Measurements from ENCODE around the gene HBS1L. TPM values are rescaled to one million over a fixed set of nuclear protein-coding genes. Genes with fewer than 3 reads are reported as not detected.

Gene HBS1L
- total RNA-seq, 1 donor from 2014 or later = 89.8 TPM

DNA sequence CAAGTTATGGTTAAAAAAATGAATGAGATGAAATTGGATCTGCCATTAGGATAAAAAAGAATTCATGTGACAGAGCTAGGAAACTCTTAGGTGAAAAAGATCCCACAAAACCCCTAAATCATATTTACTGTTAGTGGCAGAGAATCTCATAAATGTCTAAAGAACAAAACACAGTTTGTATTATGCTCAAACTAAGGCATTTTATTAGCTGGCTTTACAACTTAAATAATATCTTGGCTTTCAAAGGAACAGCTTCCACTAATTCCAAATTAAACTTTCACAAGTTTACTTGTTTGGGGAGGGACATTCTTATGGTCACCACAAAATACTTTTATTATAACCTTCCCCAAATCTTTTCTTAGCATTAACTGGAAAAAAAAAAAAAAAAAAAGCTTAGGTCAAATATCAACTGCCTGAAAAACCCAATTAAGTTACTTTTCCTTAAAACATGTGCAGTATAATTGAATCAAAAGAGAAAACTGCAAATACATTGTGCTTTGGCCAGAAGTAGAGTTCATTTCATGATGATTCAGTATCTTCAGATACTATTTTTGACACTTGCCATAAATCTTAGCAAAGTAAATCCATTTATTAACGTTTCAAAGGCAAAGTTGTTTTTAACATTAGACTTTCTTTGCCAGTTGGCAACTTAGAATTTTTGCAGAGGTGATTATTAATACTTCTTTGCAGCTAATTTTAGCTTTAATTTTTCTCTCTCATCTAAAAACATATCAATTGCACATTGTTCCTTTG is 90.0 kb downstream of the HBS1L start:
- DNase-seq (no peak), ATAC-seq (no peak)
- intact Hi-C loops (cut with micrococcal nuclease) = no loop called here

DNA sequence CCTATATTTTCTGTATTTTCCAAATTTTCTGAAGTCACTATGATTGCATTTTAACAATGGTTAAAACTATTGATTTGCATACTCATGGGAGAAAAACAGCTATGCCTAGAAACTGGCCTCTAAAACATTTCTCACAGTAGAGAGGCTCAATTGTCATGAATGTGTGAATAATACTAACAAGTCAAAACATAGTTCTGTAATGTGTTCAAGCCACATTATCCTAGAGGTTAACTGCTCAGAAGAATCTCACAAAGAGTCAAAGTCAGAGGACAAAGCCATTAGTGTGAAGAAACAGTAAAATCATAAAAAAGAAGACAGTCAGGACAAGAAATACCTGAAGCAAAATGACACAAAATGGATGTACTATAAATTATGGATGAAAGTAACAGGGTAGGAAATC is 92.2 kb downstream of the HBS1L start:
- intact Hi-C loops (cut with micrococcal nuclease) = no loop called here
- ATAC-seq (no peak), DNase-seq (no peak)

DNA sequence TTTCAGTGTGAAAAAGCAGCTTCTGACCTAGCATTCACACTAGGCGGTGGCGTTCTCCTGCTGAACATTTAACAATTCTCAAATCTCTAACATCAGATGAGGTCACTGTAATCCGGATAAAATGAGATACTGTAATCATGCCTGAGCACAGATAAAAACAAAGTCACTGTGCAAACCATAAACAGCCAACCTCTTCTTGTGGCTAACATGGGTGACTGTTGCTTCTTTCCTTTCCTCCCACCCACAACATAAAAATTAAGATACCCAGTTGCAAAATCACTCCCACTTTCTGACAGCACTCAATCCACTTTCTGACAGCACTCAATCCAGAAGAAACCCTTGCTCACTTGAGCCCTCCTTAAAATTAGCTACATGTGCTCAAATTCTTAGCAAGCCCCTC is 93.3 kb downstream of the HBS1L start:
- no peak for ATAC-seq
- intact Hi-C loops (cut with micrococcal nuclease) = no loop called here

DNA sequence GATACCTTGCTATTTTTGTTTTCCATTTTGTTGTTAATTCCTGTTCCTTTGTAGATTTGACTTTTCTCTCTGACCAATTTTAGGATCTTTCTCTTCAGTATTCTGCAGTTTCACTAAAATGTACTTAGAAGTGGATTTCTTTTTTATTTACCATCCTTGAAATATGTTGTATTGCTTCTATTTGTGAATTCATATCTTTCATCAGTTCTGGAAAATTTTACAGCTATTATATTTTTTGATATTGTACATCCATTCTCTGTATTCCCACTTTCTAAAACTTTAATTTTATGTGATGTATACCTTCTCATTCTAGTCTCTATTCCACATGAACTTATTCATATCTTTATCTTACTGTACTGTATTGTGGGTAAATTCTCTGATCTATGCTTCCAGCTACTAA is 95.0 kb downstream of the HBS1L start:
- intact Hi-C loops (cut with micrococcal nuclease) = no loop called here
- ATAC-seq = no peak
- no peak for DNase-seq

More for the DNA sequence above, 93.3 kb downstream of the HBS1L start:
- DNase-seq = no peak

DNA sequence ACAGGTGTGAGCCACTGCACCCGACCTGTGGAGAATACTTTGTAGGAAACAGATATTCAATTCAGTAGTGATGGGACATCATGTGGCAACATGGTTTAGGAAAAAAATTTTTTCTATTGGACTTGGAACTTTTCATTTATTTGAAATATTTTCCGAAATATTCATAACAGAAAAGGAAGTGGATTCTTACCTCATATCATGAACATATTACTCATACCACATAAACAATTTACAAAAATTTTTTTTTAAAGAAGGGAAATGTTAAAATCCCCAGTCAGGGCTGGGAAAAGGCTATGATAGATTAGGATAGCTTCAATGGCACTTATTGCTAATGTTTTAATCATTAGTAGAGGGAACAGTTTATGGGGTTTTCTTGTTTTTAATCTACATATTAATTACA is 97.9 kb downstream of the HBS1L start:
- intact Hi-C loops (cut with micrococcal nuclease) = no loop called here
- ATAC-seq (no peak), DNase-seq (no peak)

DNA sequence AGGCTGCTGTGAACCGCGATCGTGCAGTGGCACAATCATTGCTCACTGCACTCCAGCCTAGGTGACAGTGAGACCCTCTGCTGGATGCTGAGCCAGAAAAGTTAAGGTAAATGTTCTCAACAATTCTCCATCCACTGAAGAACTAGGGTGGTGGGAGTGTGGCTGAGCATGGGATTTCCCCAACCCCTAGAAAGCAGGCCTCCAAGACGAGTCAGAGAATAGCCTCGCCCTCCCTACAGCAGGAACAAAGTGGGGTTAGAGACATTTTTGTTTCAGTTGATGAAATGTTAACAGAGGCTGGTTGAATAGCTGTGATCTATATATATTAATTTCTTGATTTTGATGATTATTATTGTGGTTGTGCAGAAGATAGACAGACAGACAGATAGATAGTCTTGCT is 98.6 kb downstream of the HBS1L start:
- intact Hi-C loops (cut with micrococcal nuclease) = no loop called here
- DNase-seq (no peak), ATAC-seq (no peak)

DNA sequence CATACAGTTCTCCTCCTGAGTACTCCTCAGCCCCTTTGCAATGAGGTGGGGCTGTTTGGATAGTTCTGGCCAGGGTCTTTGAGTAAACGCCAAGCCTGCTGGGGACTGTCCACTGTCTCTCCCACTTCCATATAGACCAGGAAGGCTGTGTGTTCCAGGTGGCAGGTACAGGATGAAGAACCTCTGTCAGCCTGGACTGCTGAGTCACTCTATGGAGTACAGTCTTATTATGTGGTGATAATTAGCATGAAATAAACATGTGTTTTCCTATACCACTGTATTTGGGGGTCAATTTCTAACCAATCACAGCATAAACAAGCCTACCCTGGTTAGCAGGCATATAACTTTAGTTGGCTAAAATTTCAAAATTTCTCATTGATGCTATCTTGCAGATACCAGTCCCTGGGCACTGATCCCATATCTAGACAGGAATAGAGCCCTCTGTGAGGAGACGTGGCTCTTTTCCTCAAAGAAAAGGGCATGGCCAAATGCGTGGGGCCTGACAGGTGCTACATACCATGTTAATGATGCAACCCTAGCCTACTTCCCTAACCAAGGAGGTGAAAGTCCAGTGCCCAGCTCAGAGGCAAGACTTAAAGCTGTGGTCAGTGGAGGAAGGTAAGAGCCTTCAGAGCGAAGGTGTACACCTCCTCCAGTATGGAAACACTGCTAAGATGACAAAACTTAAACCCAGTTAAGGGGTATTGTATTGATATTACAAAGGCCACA is 100.2 kb downstream of the HBS1L start:
- intact Hi-C loops (cut with micrococcal nuclease) = no loop called here
- ATAC-seq (no peak), DNase-seq (no peak)

DNA sequence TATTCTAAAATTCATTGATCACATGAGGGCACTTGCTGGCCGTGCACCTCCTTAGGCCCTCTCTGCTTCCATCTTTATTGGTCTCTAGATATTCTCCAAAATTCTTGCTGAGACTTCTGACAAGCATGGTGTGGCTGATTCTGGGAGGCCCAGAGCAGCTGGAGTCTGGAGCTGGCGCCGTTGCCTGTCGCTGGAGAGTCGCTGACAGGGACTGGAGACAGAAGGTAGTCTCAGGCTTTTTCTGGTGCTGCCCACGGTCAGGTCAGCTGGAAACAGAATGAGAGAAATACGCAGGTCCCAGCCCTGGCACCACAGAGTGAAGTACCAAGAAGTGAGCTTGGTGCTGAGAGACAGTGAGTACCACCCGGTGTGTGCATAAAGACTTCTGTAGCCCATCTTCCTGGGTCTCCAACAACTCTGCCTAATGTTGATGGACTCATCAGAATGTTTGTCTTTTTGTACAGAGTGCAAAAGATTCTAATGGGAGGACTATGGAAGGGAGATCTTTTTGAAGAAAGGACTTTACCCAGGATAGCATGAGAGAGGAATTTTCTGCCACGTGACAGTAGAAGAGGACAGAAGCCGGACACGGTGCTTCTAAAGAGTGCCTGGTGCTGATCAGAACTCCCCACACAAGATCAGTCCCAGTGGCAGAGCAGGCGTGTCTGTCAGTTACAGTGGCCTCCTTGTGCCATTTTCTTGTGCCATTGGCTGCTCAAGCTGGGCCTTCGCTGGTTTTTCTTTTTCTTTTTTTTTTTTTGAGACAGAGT is 102.9 kb downstream of the HBS1L start:
- no peak for ATAC-seq
- DNase-seq = no peak
- intact Hi-C loops (cut with micrococcal nuclease) = no loop called here

DNA sequence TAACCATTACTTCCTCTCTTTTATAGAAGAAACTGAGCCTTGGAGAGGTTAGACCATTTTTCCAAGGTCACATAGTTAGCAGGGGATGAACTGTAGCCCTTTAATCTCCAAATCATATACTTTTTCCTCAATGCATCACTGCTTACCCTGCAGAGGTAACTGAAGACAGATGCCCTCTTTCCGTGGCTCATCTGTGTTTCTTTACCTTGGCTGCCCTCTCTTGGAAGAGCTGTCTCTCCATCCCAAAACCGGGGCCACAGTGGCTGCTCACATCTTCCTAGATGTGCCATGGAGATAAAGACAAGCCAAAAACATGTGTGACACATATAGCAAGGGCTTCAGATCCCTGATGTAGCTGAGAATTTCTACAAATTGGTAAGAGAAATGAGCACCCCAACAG is 104.1 kb downstream of the HBS1L start:
- no peak for ATAC-seq

DNA sequence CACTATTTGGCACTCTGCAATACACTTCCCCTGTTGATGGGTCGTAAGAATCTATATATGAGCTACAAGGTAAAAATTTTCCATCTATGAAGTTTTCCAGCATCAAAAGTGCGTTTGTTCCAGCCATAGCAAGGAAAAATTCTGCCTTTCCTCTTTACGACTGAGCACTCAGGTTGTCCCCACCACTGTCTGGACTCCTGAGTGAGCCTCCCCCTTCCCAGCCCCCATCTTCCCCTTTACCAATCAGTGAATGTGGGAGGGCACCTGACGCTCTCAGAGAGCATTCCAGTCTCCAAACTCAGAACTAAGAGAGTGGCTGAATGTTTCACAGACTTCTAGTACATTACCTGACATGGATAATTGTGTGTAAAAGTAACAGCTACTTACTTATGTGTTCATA is 104.7 kb downstream of the HBS1L start, which contains the start of gene ALDH8A1:
Gene ALDH8A1, minus strand, starts transcription at position 175 of the 400 bp plus-strand sequence. Its CDS starts 48 bp downstream, at position 127.
- ATAC-seq (no peak), DNase-seq (no peak)
- intact Hi-C loops (cut with micrococcal nuclease) = no loop called here

More for the DNA sequence above, 104.1 kb downstream of the HBS1L start:
- no peak for DNase-seq
- intact Hi-C loops (cut with micrococcal nuclease) = no loop called here

DNA sequence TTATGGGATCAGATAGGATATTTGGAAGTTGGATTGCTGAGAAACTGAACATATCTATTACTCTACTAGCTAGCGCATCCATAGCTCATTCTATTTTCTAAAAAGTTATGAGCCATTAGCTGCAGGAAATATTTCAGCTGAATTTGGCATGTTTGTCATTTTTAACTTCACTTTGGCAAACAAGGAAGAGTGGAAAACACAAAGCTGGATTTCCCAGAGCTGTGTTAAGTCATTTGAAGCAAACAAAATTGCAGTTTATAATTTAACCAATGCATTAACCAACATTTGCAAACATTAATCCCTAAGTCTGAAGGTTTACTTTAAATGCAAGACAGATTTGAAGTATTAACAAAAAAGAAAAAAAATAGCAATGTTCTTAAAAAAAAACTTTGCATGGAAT is 105.9 kb downstream of the HBS1L start:
- intact Hi-C loops (cut with micrococcal nuclease) = no loop called here
- ATAC-seq = no peak
- no peak for DNase-seq

DNA sequence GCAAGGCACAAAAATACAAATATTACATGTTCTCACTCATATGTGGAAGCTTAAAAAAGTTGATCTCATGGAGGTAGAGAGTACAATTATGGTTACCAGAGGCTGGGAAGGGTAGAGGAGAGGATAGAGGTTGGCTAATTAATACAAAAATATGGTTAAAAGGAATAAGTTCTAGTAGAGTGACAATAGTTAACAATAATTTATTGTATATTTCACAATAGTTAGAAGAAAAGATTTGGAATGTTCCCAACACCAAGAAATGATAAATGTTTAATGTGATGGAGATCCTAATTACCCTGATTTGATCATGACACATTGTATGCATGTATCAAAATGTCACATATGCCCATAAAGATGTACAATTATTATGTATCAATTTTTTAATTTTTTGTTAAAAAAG is 106.5 kb downstream of the HBS1L start:
- intact Hi-C loops (cut with micrococcal nuclease) = no loop called here
- DNase-seq (no peak), ATAC-seq (no peak)

DNA sequence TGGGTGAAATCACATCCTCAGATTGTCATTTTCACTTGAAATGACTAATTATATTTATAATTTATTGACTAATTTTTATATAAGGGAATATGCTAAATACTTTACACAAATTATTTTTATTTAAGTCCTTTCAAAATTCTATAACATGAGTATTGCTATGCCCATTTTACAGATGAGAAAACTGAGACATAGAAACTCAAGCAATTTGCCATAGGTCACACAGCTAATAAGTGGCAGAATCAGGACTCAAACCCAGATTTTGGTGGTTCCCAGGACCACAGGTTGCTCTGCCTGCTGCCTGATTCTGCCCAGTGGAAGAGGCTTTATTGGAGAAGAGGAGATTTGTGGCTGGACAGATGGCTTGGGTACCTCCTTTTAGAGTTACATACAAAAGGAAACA is 109.6 kb downstream of the HBS1L start:
- intact Hi-C loops (cut with micrococcal nuclease) = no loop called here
- DNase-seq (no peak), ATAC-seq (no peak)

DNA sequence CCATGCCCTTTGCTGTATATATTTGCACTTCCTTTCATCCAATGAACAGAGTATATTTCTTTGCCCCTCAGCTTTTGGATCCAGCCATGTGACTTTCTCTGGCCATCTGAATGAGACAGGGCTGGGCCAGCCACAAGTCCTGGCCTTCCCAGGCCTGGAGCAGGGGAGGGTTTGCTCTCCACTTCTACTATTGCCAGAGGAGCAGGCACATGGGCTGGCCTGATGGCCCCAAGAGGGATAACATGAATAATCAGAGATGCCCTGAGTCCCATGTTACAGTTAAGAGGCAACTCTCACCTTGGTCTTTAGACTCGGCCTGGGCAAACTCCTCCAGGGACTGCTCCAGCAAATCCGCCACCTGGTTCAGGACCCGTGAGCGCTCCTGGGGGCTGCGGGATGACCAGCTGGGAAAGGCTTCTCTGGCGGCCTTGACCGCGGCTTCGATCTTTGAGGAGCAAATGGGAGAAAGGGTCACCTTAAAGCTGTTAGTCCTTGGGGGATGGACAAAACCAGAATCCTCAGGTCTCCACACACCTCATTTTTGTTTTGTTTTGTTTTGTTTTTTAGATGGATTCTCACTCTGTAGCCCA is 111.0 kb downstream of the HBS1L start:
- intact Hi-C loops (cut with micrococcal nuclease) = no loop called here
- ATAC-seq = no peak
- no peak for DNase-seq

DNA sequence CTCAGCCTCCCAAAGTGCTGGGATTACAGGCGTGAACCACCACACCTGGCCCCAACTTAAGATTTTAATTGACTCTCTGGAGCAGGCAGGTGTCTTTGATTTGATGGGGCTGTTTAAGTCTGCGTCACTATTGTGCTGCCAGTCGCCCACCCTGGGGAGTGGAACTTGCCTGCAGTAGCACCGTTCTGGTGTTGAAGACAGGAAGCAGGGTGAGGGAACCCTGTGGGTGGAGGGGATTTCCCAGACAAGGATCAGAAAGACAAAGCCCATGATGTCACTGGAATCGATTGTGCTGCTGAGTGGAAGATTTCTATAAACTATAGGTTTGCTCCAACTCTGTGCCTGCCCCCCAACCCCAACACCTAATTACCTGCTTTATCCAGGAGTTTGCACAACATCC is 115.7 kb downstream of the HBS1L start:
- no peak for DNase-seq
- no peak for ATAC-seq
- intact Hi-C loops (cut with micrococcal nuclease) = no loop called here

DNA sequence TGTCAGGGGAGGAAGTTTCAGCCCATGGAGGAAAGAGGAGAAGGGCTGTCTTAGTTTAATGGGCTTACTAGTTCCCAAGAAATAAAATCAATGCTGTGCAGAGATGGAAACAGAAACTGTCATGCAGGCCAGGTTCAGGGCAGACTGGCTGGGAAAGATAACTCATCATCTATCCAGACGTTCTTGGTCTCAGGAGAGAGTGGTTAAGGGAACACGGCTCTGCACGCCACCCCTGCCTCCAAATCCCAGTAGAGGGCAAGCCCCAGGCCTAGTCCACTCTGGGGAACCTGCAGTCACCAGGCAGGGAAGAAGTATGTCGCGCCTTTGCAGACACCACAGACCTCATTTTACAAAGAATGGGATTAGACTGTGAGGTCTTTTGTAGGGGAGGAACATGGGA is 117.2 kb downstream of the HBS1L start:
- intact Hi-C loops (cut with micrococcal nuclease) = no loop called here
- no peak for ATAC-seq
- DNase-seq = no peak

DNA sequence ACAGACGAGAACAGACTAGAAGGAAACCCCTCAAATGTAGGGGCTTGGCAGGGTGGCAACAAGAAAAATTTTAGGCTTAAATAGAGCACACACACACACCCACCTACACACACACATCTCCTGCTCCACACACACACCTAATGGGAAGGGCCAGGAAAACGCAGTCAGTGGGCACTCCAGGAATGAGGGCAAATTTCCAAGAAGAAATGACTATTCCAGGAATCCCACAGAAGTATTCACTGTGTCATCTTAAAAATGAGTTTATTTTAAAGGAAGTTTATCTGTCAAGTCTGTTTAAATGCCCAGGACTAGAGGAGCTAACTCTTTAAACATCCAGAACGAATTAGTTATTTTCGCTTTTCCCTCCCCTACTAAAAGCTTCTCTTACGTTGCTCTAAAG is 117.7 kb downstream of the HBS1L start:
- DNase-seq = no peak
- no peak for ATAC-seq
- intact Hi-C loops (cut with micrococcal nuclease) = no loop called here

DNA sequence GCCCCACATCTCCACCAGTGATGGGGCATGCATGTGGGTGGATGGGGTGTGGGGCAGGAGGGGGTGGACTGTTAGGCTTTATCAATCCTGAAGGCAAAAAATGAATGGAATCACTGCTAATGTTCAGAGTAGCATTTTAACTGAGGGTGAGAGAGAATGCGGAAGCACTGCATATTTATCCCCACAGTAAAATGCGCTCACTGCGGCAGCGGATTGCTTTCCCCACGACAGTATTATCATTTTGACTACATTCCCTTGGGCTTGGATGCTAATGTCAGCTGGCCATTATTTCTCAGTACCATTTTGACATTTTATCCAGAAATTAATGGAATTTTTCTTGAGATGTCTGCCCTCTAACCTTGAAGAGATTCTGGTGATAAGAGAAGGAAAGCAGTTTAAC is 118.1 kb downstream of the HBS1L start:
- intact Hi-C loops (cut with micrococcal nuclease) = no loop called here
- no peak for DNase-seq
- ATAC-seq = no peak

DNA sequence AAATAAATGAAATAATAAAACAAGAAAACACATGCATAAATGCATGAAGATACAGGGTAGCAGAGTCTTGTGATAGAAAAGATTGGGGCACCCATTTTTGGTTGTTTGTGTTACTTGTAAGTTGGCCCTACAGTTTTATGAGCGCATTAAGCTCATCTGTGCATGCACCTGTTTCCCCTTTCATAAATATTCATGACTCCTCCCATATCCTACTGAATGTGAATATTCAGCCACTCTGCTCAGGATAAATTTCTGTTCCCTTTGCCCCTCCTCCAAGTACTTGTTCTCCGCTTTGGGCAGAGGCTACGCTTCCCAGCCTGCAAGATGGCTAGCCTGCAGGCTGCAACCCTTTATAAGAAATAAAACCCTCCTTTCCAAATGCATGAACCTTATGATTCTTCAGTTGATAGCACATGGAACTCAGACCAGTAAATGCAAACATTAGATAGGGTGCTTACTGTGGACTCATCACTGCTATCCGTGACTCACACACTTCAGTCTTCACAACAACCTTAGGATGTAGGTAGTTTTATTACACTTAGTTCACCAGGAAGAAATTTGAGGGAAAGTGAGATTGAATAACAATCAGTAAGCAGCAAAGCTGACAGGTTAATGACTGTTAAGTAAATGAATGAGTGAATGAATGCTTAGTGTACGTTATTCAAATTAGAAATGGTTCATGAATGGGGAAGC is 119.7 kb downstream of the HBS1L start:
- no peak for ATAC-seq
- DNase-seq = no peak
- intact Hi-C loops (cut with micrococcal nuclease) = no loop called here
